ENCODE measurements around the gene SPOCK2.

SPOCK2 gene

DNA sequence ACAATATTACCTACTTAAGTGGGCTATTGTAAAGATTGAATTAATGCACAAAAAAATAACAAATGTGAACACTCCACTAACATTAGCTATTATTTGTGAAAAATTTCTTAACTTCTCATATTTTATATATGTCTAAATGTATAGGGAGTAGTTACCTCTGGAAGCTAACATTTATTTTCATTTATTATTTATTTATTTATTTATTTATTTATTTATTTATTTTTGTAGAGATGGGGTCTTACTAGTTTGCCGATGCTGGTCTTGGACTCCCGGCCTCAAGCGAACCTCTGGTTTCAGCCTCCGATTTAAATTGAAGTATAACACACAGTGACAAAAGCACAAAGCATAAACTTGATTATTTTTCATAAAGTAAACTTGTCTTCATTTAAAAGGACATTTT is 5.1 kb upstream of the SPOCK2 start (continued):
- TF ChIP-seq WT1 (tag by site-specific recombination; IDR thresholded peaks at IDR 0.05) (no peak), ZNF394 (tag by site-specific recombination; IDR thresholded peaks at IDR 0.05; ENCODE audit: borderline replicate concordance) (peak; percentile 14; the same call in 1 of the 2 replicates), ZNF560 (tag by site-specific recombination; IDR thresholded peaks at IDR 0.05; ENCODE audit: borderline replicate concordance) (peak; percentile 40; the same call in 1 of the 2 replicates), ZNF354C (tag by site-specific recombination; IDR thresholded peaks at IDR 0.05; ENCODE audit: borderline replicate concordance, low read depth) (0 out of 2 replicates have a peak, but pooled peaks have one; percentile 26), ZSCAN16 (tag by site-specific recombination; IDR thresholded peaks at IDR 0.05) (no peak), ZNF654 (tag by site-specific recombination; IDR thresholded peaks at IDR 0.05; ENCODE audit: low read depth) (peak; percentile 24; the same call in 1 of the 2 replicates), ZNF433 (tag by site-specific recombination; IDR thresholded peaks at IDR 0.05; ENCODE audit: low read depth) (0 out of 2 replicates have a peak, but pooled peaks have one; percentile 18), ZNF623 (tag by site-specific recombination; IDR thresholded peaks at IDR 0.05) (peak; percentile 58)
- TF ChIP-seq, protein P1, sequence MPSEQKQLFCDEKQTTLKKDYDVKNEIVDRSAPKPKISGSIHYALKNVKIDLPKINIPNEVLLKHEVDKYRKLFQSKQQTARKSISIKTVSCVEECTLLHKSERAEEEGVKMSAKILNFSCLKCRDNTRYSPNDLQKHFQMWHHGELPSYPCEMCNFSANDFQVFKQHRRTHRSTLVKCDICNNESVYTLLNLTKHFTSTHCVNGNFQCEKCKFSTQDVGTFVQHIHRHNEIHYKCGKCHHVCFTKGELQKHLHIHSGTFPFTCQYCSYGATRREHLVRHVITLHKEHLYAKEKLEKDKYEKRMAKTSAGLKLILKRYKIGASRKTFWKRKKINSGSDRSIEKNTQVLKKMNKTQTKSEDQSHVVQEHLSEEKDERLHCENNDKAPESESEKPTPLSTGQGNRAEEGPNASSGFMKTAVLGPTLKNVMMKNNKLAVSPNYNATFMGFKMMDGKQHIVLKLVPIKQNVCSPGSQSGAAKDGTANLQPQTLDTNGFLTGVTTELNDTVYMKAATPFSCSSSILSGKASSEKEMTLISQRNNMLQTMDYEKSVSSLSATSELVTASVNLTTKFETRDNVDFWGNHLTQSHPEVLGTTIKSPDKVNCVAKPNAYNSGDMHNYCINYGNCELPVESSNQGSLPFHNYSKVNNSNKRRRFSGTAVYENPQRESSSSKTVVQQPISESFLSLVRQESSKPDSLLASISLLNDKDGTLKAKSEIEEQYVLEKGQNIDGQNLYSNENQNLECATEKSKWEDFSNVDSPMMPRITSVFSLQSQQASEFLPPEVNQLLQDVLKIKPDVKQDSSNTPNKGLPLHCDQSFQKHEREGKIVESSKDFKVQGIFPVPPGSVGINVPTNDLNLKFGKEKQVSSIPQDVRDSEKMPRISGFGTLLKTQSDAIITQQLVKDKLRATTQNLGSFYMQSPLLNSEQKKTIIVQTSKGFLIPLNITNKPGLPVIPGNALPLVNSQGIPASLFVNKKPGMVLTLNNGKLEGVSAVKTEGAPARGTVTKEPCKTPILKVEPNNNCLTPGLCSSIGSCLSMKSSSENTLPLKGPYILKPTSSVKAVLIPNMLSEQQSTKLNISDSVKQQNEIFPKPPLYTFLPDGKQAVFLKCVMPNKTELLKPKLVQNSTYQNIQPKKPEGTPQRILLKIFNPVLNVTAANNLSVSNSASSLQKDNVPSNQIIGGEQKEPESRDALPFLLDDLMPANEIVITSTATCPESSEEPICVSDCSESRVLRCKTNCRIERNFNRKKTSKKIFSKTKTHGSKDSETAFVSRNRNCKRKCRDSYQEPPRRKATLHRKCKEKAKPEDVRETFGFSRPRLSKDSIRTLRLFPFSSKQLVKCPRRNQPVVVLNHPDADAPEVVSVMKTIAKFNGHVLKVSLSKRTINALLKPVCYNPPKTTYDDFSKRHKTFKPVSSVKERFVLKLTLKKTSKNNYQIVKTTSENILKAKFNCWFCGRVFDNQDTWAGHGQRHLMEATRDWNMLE (tag by site-specific recombination; conservative IDR thresholded peaks at IDR 0.05; ENCODE audit: low read depth): peak; percentile 75

DNA sequence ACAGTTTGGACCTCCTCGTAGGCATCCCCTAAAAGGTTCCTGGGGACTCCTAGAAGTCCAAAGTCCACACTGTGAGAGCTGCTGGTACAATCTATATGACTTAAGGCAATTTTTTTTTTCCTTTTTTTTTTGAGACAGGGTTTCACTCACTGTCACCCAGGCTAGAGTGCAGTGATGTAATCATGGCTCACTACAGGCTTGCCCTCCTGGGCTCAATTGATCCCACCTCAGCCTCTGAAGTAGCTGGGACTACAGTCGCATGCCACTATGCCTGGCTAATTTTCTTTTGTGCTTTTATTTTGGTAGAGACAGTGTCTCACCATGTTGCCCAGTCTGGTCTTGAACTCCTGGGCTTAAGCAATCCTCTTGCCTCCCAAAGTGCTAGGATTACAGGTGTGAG is 4.6 kb upstream of the SPOCK2 start:
- no peak overlapping the region for H3K27ac ChIP-seq (ENCODE audit: extremely low read depth, low read depth, low read length)
- CTCF ChIA-PET: interaction anchor here (0.9 to 2.1 kb wide), 3 partner anchors 10 to 197 kb away, joined by 3 to 8 read pairs (median 6); no protein-coding TSS in a partner anchor
- peaks cover 0 to 3% of the 10 kb centered on the region in 2 experiments; a peak in 1 of 3 replicates for H3K36me3 ChIP-seq (ENCODE audit: control insufficient read depth in 2 of 2, insufficient read depth in 1 of 2, low read length in 2 of 2)
- POLR2A ChIA-PET: no interaction called here
- peaks cover 29% of the 10 kb centered on the region for H3K4me1 ChIP-seq (ENCODE audit: control insufficient read depth, insufficient read depth, low read length)
- H3K9me3 ChIP-seq (ENCODE audit: control insufficient read depth, insufficient read depth, low read depth, low read length): no peaks in the 10 kb centered on the region
- no peak overlapping the region for H3K4me3 ChIP-seq (ENCODE audit: low read depth, low read length)
- TF ChIP-seq FEZF1 (tag by site-specific recombination; IDR thresholded peaks at IDR 0.05): peak; percentile 26; the same call in 1 of the 2 replicates
- no peak for TF ChIP-seq RBAK (tag by site-specific recombination; IDR thresholded peaks at IDR 0.05)
- no peak for TF ChIP-seq ZBTB48 (tag by site-specific recombination; IDR thresholded peaks at IDR 0.05)
- no peak for TF ChIP-seq YY1 (tag by site-specific recombination; IDR thresholded peaks at IDR 0.05)
- TF ChIP-seq, protein P2, sequence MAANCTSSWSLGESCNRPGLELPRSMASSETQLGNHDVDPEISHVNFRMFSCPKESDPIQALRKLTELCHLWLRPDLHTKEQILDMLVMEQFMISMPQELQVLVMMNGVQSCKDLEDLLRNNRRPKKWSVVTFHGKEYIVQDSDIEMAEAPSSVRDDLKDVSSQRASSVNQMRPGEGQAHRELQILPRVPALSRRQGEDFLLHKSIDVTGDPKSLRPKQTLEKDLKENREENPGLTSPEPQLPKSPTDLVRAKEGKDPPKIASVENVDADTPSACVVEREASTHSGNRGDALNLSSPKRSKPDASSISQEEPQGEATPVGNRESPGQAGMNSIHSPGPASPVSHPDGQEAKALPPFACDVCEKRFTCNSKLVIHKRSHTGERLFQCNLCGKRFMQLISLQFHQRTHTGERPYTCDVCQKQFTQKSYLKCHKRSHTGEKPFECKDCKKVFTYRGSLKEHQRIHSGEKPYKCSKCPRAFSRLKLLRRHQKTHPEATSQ (tag by site-specific recombination; IDR thresholded peaks at IDR 0.05): no peak
- no peak for TF ChIP-seq HOXA7 (CRISPR knock-in tag; IDR thresholded peaks at IDR 0.05; ENCODE audit: borderline replicate concordance)
- TF ChIP-seq, protein P3, sequence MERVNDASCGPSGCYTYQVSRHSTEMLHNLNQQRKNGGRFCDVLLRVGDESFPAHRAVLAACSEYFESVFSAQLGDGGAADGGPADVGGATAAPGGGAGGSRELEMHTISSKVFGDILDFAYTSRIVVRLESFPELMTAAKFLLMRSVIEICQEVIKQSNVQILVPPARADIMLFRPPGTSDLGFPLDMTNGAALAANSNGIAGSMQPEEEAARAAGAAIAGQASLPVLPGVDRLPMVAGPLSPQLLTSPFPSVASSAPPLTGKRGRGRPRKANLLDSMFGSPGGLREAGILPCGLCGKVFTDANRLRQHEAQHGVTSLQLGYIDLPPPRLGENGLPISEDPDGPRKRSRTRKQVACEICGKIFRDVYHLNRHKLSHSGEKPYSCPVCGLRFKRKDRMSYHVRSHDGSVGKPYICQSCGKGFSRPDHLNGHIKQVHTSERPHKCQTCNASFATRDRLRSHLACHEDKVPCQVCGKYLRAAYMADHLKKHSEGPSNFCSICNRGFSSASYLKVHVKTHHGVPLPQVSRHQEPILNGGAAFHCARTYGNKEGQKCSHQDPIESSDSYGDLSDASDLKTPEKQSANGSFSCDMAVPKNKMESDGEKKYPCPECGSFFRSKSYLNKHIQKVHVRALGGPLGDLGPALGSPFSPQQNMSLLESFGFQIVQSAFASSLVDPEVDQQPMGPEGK (tag by site-specific recombination; IDR thresholded peaks at IDR 0.05): 0 out of 2 replicates have a peak, but pooled peaks have one; percentile 21
- TF ChIP-seq KLF7 (tag by site-specific recombination; IDR thresholded peaks at IDR 0.05; ENCODE audit: borderline replicate concordance): no peak
- no peak for TF ChIP-seq GLI4 (tag by site-specific recombination; IDR thresholded peaks at IDR 0.05)
- TF ChIP-seq ZNF2 (tag by site-specific recombination; IDR thresholded peaks at IDR 0.05): peak; percentile 28; the same call in 1 of the 2 replicates
- TF ChIP-seq ZEB2 (tag by site-specific recombination; IDR thresholded peaks at IDR 0.05): peak; percentile 70; the same call in 1 of the 2 replicates
- TF ChIP-seq, protein P4, sequence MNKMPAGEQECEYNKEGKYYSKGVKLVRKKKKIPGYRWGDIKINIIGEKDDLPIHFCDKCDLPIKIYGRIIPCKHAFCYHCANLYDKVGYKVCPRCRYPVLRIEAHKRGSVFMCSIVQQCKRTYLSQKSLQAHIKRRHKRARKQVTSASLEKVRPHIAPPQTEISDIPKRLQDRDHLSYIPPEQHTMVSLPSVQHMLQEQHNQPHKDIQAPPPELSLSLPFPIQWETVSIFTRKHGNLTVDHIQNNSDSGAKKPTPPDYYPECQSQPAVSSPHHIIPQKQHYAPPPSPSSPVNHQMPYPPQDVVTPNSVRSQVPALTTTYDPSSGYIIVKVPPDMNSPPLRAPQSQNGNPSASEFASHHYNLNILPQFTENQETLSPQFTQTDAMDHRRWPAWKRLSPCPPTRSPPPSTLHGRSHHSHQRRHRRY (tag by site-specific recombination; IDR thresholded peaks at IDR 0.05): no peak
- TF ChIP-seq ZNF596 (tag by site-specific recombination; IDR thresholded peaks at IDR 0.05): no peak
- no peak for TF ChIP-seq ZXDB (tag by site-specific recombination; IDR thresholded peaks at IDR 0.05)
- TF ChIP-seq ZNF335 (tag by site-specific recombination; conservative IDR thresholded peaks at IDR 0.05): peak; percentile 25; the same call in 1 of the 2 replicates
- TF ChIP-seq ZNF416 (tag by site-specific recombination; IDR thresholded peaks at IDR 0.05): no peak
